Fibroblast of lung (primary cell): ENCODE data around the gene ATP1A3.
"Not testable (repeated sequence)": the region's sequence is repeated elsewhere in the genome, so short reads cannot be mapped to it uniquely, and the experiment has no call there.

Experiments used
- EZH2 ChIP-seq: IDR thresholded peaks from 2 replicates; pipeline ENCODE4 v1.5.1; 2012; ENCODE audit warnings: low read length, control low read depth, mild to moderate bottlenecking; ENCODE audit errors: missing control alignments
- TF ChIP-seq, protein P1 (sequence below), 2 donors: IDR thresholded peaks in 1 of 2; conservative IDR thresholded peaks in 1 of 2; 1 replicate in 1 of 2; 2 replicates in 1 of 2; pipeline ENCODE4 v1.5.1; 2011 to 2012; ENCODE audit warnings: low read length in 2 of 2, control low read depth in 1 of 2, inconsistent platforms in 1 of 2, low read depth in 1 of 2, mild to moderate bottlenecking in 1 of 2

DNA sequence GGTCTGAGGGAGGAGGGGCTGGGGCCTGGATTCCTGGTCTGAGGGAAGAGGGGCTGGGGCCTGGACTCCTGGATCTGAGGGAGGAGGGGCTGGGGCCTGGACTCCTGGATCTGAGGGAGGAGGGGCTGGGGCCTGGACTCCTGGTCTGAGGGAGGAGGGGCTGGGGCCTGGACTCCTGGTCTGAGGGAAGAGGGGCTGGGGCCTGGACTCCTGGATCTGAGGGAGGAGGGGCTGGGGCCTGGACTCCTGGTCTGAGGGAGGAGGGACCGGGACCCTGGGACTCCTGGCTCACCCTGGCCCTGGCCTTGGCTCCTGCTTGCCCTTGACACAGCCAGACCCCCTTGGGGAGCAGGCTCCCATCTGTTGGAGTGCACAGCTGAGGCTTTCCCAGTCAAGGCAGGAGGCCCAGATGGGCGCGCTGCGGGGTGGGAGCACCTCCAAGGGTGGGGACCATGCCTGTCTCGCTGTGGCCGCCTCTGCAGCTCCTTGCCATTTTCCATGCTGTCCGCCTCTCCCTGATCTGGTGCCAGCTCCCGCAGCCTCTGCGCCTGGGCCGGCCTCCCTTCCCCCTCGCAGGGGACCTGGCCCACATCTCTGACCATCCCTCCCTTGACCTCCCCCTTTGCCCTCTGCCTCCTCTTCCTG, 2.0 kb downstream of the ATP1A3 start:
- not testable (repeated sequence) for TF ChIP-seq EZH2
- TF ChIP-seq, protein P1, sequence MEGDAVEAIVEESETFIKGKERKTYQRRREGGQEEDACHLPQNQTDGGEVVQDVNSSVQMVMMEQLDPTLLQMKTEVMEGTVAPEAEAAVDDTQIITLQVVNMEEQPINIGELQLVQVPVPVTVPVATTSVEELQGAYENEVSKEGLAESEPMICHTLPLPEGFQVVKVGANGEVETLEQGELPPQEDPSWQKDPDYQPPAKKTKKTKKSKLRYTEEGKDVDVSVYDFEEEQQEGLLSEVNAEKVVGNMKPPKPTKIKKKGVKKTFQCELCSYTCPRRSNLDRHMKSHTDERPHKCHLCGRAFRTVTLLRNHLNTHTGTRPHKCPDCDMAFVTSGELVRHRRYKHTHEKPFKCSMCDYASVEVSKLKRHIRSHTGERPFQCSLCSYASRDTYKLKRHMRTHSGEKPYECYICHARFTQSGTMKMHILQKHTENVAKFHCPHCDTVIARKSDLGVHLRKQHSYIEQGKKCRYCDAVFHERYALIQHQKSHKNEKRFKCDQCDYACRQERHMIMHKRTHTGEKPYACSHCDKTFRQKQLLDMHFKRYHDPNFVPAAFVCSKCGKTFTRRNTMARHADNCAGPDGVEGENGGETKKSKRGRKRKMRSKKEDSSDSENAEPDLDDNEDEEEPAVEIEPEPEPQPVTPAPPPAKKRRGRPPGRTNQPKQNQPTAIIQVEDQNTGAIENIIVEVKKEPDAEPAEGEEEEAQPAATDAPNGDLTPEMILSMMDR (conservative IDR thresholded peaks at IDR 0.05 in 1 of 2, IDR thresholded peaks at IDR 0.05 in 1 of 2; ENCODE audit: low read depth in 1 of 2, low read length in 2 of 2): not testable (repeated sequence)
